KG1 (cell line): ENCODE data around the gene ABCA13.

Experiments
- DNase-seq: peaks from one replicate; lab custom pipeline; 2025; lab: John Stamatoyannopoulos, UW

The ABCA13 gene

GRCh38 chr7:48380921-48381320 is 209.7 kb downstream of the ABCA13 start:
- DNase-seq, result no peak

GRCh38 chr7:48381571-48381970 is 210.3 kb downstream of the ABCA13 start:
- DNase-seq, result no peak

GRCh38 chr7:48384180-48384752 is 213.0 kb downstream of the ABCA13 start:
- no peak for DNase-seq

- no peak for DNase-seq
Measured at GRCh38 chr7:48387932-48388331, 216.7 kb downstream of the ABCA13 start.

- DNase-seq, result no peak
Measured at GRCh38 chr7:48388911-48389310, 217.7 kb downstream of the ABCA13 start.

GRCh38 chr7:48389977-48390376 is 218.7 kb downstream of the ABCA13 start:
- no peak for DNase-seq

GRCh38 chr7:48390388-48391327 is 219.4 kb downstream of the ABCA13 start:
- DNase-seq, result no peak

GRCh38 chr7:48398191-48398590 is 226.9 kb downstream of the ABCA13 start:
- DNase-seq, result no peak

- DNase-seq, result no peak
Measured at GRCh38 chr7:48402721-48403120, 231.5 kb downstream of the ABCA13 start.

GRCh38 chr7:48408731-48409130 is 237.5 kb downstream of the ABCA13 start:
- no peak for DNase-seq

GRCh38 chr7:48411619-48412018 is 240.4 kb downstream of the ABCA13 start:
- no peak for DNase-seq

GRCh38 chr7:48414011-48414732 is 242.9 kb downstream of the ABCA13 start:
- no peak for DNase-seq

GRCh38 chr7:48416327-48416908 is 245.2 kb downstream of the ABCA13 start:
- DNase-seq, result no peak

GRCh38 chr7:48419401-48419800 is 248.1 kb downstream of the ABCA13 start:
- DNase-seq, result no peak

GRCh38 chr7:48420206-48420605 is 248.9 kb downstream of the ABCA13 start:
- DNase-seq, result no peak

- DNase-seq, result no peak
Measured at GRCh38 chr7:48421357-48421756, 250.1 kb downstream of the ABCA13 start.

GRCh38 chr7:48424731-48425130 is 253.5 kb downstream of the ABCA13 start:
- DNase-seq, result no peak

- no peak for DNase-seq
Measured at GRCh38 chr7:48426331-48426965, 255.2 kb downstream of the ABCA13 start.

GRCh38 chr7:48426966-48427555 is 255.8 kb downstream of the ABCA13 start:
- DNase-seq, result no peak

- no peak for DNase-seq
Measured at GRCh38 chr7:48427671-48428070, 256.4 kb downstream of the ABCA13 start.

- no peak for DNase-seq
Measured at GRCh38 chr7:48428091-48428684, 256.9 kb downstream of the ABCA13 start.
